ENCODE measurements around the gene RIPPLY2.
A peak's percentile ranks its signal among the peaks of the same experiment; 100 is the strongest.

RIPPLY2 gene

GRCh38 chr6:83827050-83827449 lies 26.1 kb upstream of the RIPPLY2 start:
- H3K4me1 ChIP-seq (ENCODE audit: control insufficient read depth, insufficient read depth, low read length, poor library complexity, severe bottlenecking) = peaks cover 12% of the 10 kb centered on the region

GRCh38 chr6:83838727-83839126 lies 14.4 kb upstream of the RIPPLY2 start:
- WGBS, 2 experiments (ENCODE audit: insufficient coverage in 2 of 2) = 77 to 81% methylated on average over 5 of the region's 6 CpGs
- Histone ChIP-seq H3K4me3 (ENCODE audit: extremely low read depth, insufficient read depth, low read length, poor library complexity, severe bottlenecking) (no peak overlapping the region), H3K36me3 (ENCODE audit: control insufficient read depth, insufficient read depth, low read length) (no peaks in the 10 kb centered on the region), H3K27ac (ENCODE audit: low read depth, low read length, severe bottlenecking) (no peak overlapping the region), H3K4me1 (ENCODE audit: control insufficient read depth, insufficient read depth, low read length, poor library complexity, severe bottlenecking) (no peaks in the 10 kb centered on the region), H3K9me3 (ENCODE audit: control insufficient read depth, low read length) (peaks cover 12% of the 10 kb centered on the region)

More at GRCh38 chr6:83827050-83827449, 26.1 kb upstream of the RIPPLY2 start:
- WGBS, 2 experiments (ENCODE audit: insufficient coverage in 2 of 2) = 37 to 40% methylated on average over 1 to 2 of the region's 2 CpGs
- H3K9me3 ChIP-seq (ENCODE audit: control insufficient read depth, low read length) = peaks cover 7% of the 10 kb centered on the region
- no peaks in the 10 kb centered on the region for H3K36me3 ChIP-seq (ENCODE audit: control insufficient read depth, insufficient read depth, low read length)
- no peak overlapping the region for H3K27ac ChIP-seq (ENCODE audit: low read depth, low read length, severe bottlenecking)
- no peak overlapping the region for H3K4me3 ChIP-seq (ENCODE audit: extremely low read depth, insufficient read depth, low read length, poor library complexity, severe bottlenecking)

- peaks cover 4% of the 10 kb centered on the region for H3K9me3 ChIP-seq (ENCODE audit: control insufficient read depth, low read length)
- WGBS, 2 experiments (ENCODE audit: insufficient coverage in 2 of 2) = no CpG with 5 or more reads among the region's 3 CpGs
- H3K4me3 ChIP-seq (ENCODE audit: extremely low read depth, insufficient read depth, low read length, poor library complexity, severe bottlenecking) = no peak overlapping the region
- H3K27ac ChIP-seq (ENCODE audit: low read depth, low read length, severe bottlenecking) = no peak overlapping the region
- no peaks in the 10 kb centered on the region for H3K36me3 ChIP-seq (ENCODE audit: control insufficient read depth, insufficient read depth, low read length)
- H3K4me1 ChIP-seq (ENCODE audit: control insufficient read depth, insufficient read depth, low read length, poor library complexity, severe bottlenecking) = no peaks in the 10 kb centered on the region
These were observed 9.0 kb upstream of the RIPPLY2 start for GRCh38 chr6:83844170-83844569.

- H3K9me3 ChIP-seq (ENCODE audit: control insufficient read depth, low read length) = peaks cover 3% of the 10 kb centered on the region
- H3K27ac ChIP-seq (ENCODE audit: low read depth, low read length, severe bottlenecking) = no peak overlapping the region
- no peak overlapping the region for H3K4me3 ChIP-seq (ENCODE audit: extremely low read depth, insufficient read depth, low read length, poor library complexity, severe bottlenecking)
- no peaks in the 10 kb centered on the region for H3K36me3 ChIP-seq (ENCODE audit: control insufficient read depth, insufficient read depth, low read length)
- WGBS, 2 experiments (ENCODE audit: insufficient coverage in 2 of 2) = 100% methylated on average over 1 of the region's 1 CpG; no CpG with 5 or more reads in 1 of the 2 experiments
- no peaks in the 10 kb centered on the region for H3K4me1 ChIP-seq (ENCODE audit: control insufficient read depth, insufficient read depth, low read length, poor library complexity, severe bottlenecking)
These were observed 6.9 kb upstream of the RIPPLY2 start for GRCh38 chr6:83846291-83846690.

- Histone ChIP-seq H3K9me3 (ENCODE audit: control insufficient read depth, low read length) (no peaks in the 10 kb centered on the region), H3K36me3 (ENCODE audit: control insufficient read depth, insufficient read depth, low read length) (no peaks in the 10 kb centered on the region), H3K4me3 (ENCODE audit: extremely low read depth, insufficient read depth, low read length, poor library complexity, severe bottlenecking) (no peak overlapping the region), H3K27ac (ENCODE audit: low read depth, low read length, severe bottlenecking) (no peak overlapping the region), H3K4me1 (ENCODE audit: control insufficient read depth, insufficient read depth, low read length, poor library complexity, severe bottlenecking) (no peaks in the 10 kb centered on the region)
These were observed 6.0 kb upstream of the RIPPLY2 start for GRCh38 chr6:83847179-83847578.

GRCh38 chr6:83849127-83849526 lies 4.0 kb upstream of the RIPPLY2 start:
- Histone ChIP-seq H3K27ac (ENCODE audit: low read depth, low read length, severe bottlenecking) (no peak overlapping the region), H3K36me3 (ENCODE audit: control insufficient read depth, insufficient read depth, low read length) (no peaks in the 10 kb centered on the region), H3K4me1 (ENCODE audit: control insufficient read depth, insufficient read depth, low read length, poor library complexity, severe bottlenecking) (no peaks in the 10 kb centered on the region), H3K9me3 (ENCODE audit: control insufficient read depth, low read length) (no peaks in the 10 kb centered on the region), H3K4me3 (ENCODE audit: extremely low read depth, insufficient read depth, low read length, poor library complexity, severe bottlenecking) (no peak overlapping the region)
- WGBS, 2 experiments (ENCODE audit: insufficient coverage in 2 of 2) = 71 to 89% methylated on average over 2 of the region's 2 CpGs

GRCh38 chr6:83849610-83850009 lies 3.5 kb upstream of the RIPPLY2 start:
- H3K9me3 ChIP-seq (ENCODE audit: control insufficient read depth, low read length) = no peaks in the 10 kb centered on the region
- H3K36me3 ChIP-seq (ENCODE audit: control insufficient read depth, insufficient read depth, low read length) = no peaks in the 10 kb centered on the region
- no peak overlapping the region for H3K27ac ChIP-seq (ENCODE audit: low read depth, low read length, severe bottlenecking)
- no peak overlapping the region for H3K4me3 ChIP-seq (ENCODE audit: extremely low read depth, insufficient read depth, low read length, poor library complexity, severe bottlenecking)
- H3K4me1 ChIP-seq (ENCODE audit: control insufficient read depth, insufficient read depth, low read length, poor library complexity, severe bottlenecking) = no peaks in the 10 kb centered on the region
- 78 to 87% methylated on average over 2 of the region's 3 CpGs for WGBS, 2 experiments (ENCODE audit: insufficient coverage in 2 of 2)

- no peak overlapping the region for H3K27ac ChIP-seq (ENCODE audit: low read depth, low read length, severe bottlenecking)
- peak overlapping the region; percentile 40 for H3K4me3 ChIP-seq (ENCODE audit: extremely low read depth, insufficient read depth, low read length, poor library complexity, severe bottlenecking)
- 1 to 8% methylated on average over 12 to 13 of the region's 16 CpGs for WGBS, 2 experiments (ENCODE audit: insufficient coverage in 2 of 2)
- H3K36me3 ChIP-seq (ENCODE audit: control insufficient read depth, insufficient read depth, low read length) = no peaks in the 10 kb centered on the region
- H3K9me3 ChIP-seq (ENCODE audit: control insufficient read depth, low read length) = no peaks in the 10 kb centered on the region
- H3K4me1 ChIP-seq (ENCODE audit: control insufficient read depth, insufficient read depth, low read length, poor library complexity, severe bottlenecking) = no peaks in the 10 kb centered on the region
These were observed 507 bp upstream of the RIPPLY2 start for GRCh38 chr6:83852528-83853177.

- Histone ChIP-seq H3K36me3 (ENCODE audit: control insufficient read depth, insufficient read depth, low read length) (no peaks in the 10 kb centered on the region), H3K4me1 (ENCODE audit: control insufficient read depth, insufficient read depth, low read length, poor library complexity, severe bottlenecking) (no peaks in the 10 kb centered on the region), H3K9me3 (ENCODE audit: control insufficient read depth, low read length) (no peaks in the 10 kb centered on the region), H3K4me3 (ENCODE audit: extremely low read depth, insufficient read depth, low read length, poor library complexity, severe bottlenecking) (peak overlapping the region; percentile 40), H3K27ac (ENCODE audit: low read depth, low read length, severe bottlenecking) (no peak overlapping the region)
- WGBS, 2 experiments (ENCODE audit: insufficient coverage in 2 of 2) = 11 to 23% methylated on average over 9 to 15 of the region's 18 CpGs
These were observed 891 bp downstream of the RIPPLY2 start for GRCh38 chr6:83854001-83854501.

GRCh38 chr6:83854766-83855165 lies 1.6 kb downstream of the RIPPLY2 start:
- Histone ChIP-seq H3K4me3 (ENCODE audit: extremely low read depth, insufficient read depth, low read length, poor library complexity, severe bottlenecking) (no peak overlapping the region), H3K36me3 (ENCODE audit: control insufficient read depth, insufficient read depth, low read length) (no peaks in the 10 kb centered on the region), H3K4me1 (ENCODE audit: control insufficient read depth, insufficient read depth, low read length, poor library complexity, severe bottlenecking) (no peaks in the 10 kb centered on the region), H3K9me3 (ENCODE audit: control insufficient read depth, low read length) (no peaks in the 10 kb centered on the region), H3K27ac (ENCODE audit: low read depth, low read length, severe bottlenecking) (no peak overlapping the region)
- WGBS, 2 experiments (ENCODE audit: insufficient coverage in 2 of 2) = 69 to 78% methylated on average over 3 to 4 of the region's 5 CpGs
